Measurements from ENCODE around the gene NDOR1. TPM values are rescaled to one million over a fixed set of nuclear protein-coding genes. Genes with fewer than 3 reads are reported as not detected.
A peak's percentile ranks its signal among the peaks of the same experiment; 100 is the strongest.

NDOR1 gene
- total RNA-seq, 1 experiment from 2014 or later: 27.7 TPM

- Histone ChIP-seq H2AFZ (no peak overlapping the region), H3K4me1 (replicated peaks; ENCODE audit: insufficient read depth) (peaks cover 4% of the 10 kb centered on the region; the same call in 1 of the 2 replicates), H4K20me1 (ENCODE audit: insufficient read depth) (no peaks in the 10 kb centered on the region), H3K79me2 (ENCODE audit: low read depth) (no peaks in the 10 kb centered on the region), H3F3A (ENCODE audit: insufficient read depth, low read depth) (peaks cover 18% of the 10 kb centered on the region; the same call in 1 of the 2 replicates), H3K4me3 (no peak overlapping the region), H3K9me3 (ENCODE audit: insufficient read depth, low read depth) (no peaks in the 10 kb centered on the region), H3K36me3 (ENCODE audit: low read depth) (no peaks in the 10 kb centered on the region), H3K27me3 (ENCODE audit: insufficient read depth, low read depth) (no peaks in the 10 kb centered on the region), H3K9me2 (ENCODE audit: insufficient read depth) (no peaks in the 10 kb centered on the region), H3K4me2 (no peak overlapping the region), H3K27ac (no peak overlapping the region)
- DNase-seq: peak in 1 of 2 experiments; percentile 35
- intact Hi-C loops (cut with micrococcal nuclease; ENCODE audit: unreplicated experiment): no loop called here
- CTCF ChIA-PET: no interaction called here
- no TSS peak for BruUV-seq (replicated peaks)
- POLR2A ChIA-PET (ENCODE audit: unreplicated experiment): interaction anchor here (0.6 kb wide), 1 partner anchor 8 kb away, joined by 3 read pairs; no protein-coding TSS in a partner anchor
- TF ChIP-seq CTCF (conservative IDR thresholded peaks at IDR 0.05): no peak
- no peak for TF ChIP-seq EZH2 (IDR thresholded peaks at IDR 0.05; ENCODE audit: low read depth)
Observed at GRCh38 chr9:137178201-137178938, 27.1 kb upstream of the NDOR1 start.

GRCh38 chr9:137178939-137179630 lies 26.4 kb upstream of the NDOR1 start:
- no TSS peak for BruUV-seq (replicated peaks)
- ChIA-PET CTCF (no interaction called here), POLR2A (ENCODE audit: unreplicated experiment) (no interaction called here)
- Histone ChIP-seq H3K4me1 (replicated peaks; ENCODE audit: insufficient read depth) (no peaks in the 10 kb centered on the region), H4K20me1 (ENCODE audit: insufficient read depth) (no peaks in the 10 kb centered on the region), H3K79me2 (ENCODE audit: low read depth) (no peaks in the 10 kb centered on the region), H3K4me3 (no peak overlapping the region), H3K27me3 (ENCODE audit: insufficient read depth, low read depth) (no peaks in the 10 kb centered on the region), H3K9me3 (ENCODE audit: insufficient read depth, low read depth) (no peaks in the 10 kb centered on the region), H3K27ac (no peak overlapping the region), H3K36me3 (ENCODE audit: low read depth) (no peaks in the 10 kb centered on the region), H2AFZ (no peak overlapping the region), H3F3A (ENCODE audit: insufficient read depth, low read depth) (peaks cover 15% of the 10 kb centered on the region; the same call in 1 of the 2 replicates), H3K4me2 (no peak overlapping the region), H3K9me2 (ENCODE audit: insufficient read depth) (no peaks in the 10 kb centered on the region)
- TF ChIP-seq CTCF (conservative IDR thresholded peaks at IDR 0.05) (no peak), EZH2 (IDR thresholded peaks at IDR 0.05; ENCODE audit: low read depth) (no peak)
- intact Hi-C loops (cut with micrococcal nuclease; ENCODE audit: unreplicated experiment): no loop called here
- DNase-seq: no peak

GRCh38 chr9:137179761-137180160 lies 25.7 kb upstream of the NDOR1 start:
- H3F3A ChIP-seq (ENCODE audit: insufficient read depth, low read depth): peaks cover 15% of the 10 kb centered on the region; the same call in 1 of the 2 replicates
- TF ChIP-seq EZH2 (IDR thresholded peaks at IDR 0.05; ENCODE audit: low read depth) (no peak), CTCF (conservative IDR thresholded peaks at IDR 0.05) (no peak)
- H4K20me1 ChIP-seq (ENCODE audit: insufficient read depth): no peaks in the 10 kb centered on the region
- BruUV-seq (replicated peaks): no TSS peak
- CTCF ChIA-PET: no interaction called here
- no peak for DNase-seq
- no peaks in the 10 kb centered on the region for H3K27me3 ChIP-seq (ENCODE audit: insufficient read depth, low read depth)
- POLR2A ChIA-PET (ENCODE audit: unreplicated experiment): no interaction called here
- H2AFZ ChIP-seq: no peak overlapping the region
- H3K79me2 ChIP-seq (ENCODE audit: low read depth): no peaks in the 10 kb centered on the region
- H3K4me1 ChIP-seq (replicated peaks; ENCODE audit: insufficient read depth): no peaks in the 10 kb centered on the region
- no peaks in the 10 kb centered on the region for H3K9me2 ChIP-seq (ENCODE audit: insufficient read depth)
- H3K4me2 ChIP-seq: no peak overlapping the region
- no peak overlapping the region for H3K27ac ChIP-seq
- no peak overlapping the region for H3K4me3 ChIP-seq
- H3K9me3 ChIP-seq (ENCODE audit: insufficient read depth, low read depth): no peaks in the 10 kb centered on the region
- intact Hi-C loops (cut with micrococcal nuclease; ENCODE audit: unreplicated experiment): no loop called here
- no peaks in the 10 kb centered on the region for H3K36me3 ChIP-seq (ENCODE audit: low read depth)
